Breast epithelium (tissue), 4 donors: ENCODE results near the gene DNAJA3. TPM values are rescaled to one million over a fixed set of nuclear protein-coding genes. Genes with fewer than 3 reads are reported as not detected.

Experiments used
- DNase-seq, 2 donors: peaks; one replicate each; pipeline ENCODE4 v3.0.0-alpha.2; 2019; ENCODE audit warnings: low spot score in 2 of 2
- H3K27ac ChIP-seq, 2 donors: fragments of 200-600 bp; sonication (generic) in 1 of 2; one replicate each; pipeline ENCODE4 v1.5.1; 2016 to 2019; ENCODE audit warnings: mild to moderate bottlenecking in 1 of 2
- H3K27me3 ChIP-seq, 2 donors: fragments of 200-600 bp; sonication (generic) in 1 of 2; one replicate each; pipeline versions ENCODE4 v1.5.1 to v1.6.0; 2017 to 2019; ENCODE audit warnings: control low read depth in 1 of 2, mild to moderate bottlenecking in 1 of 2
- H3K36me3 ChIP-seq: fragments of 200-600 bp; one replicate; pipeline ENCODE4 v1.5.1; 2019
- H3K4me1 ChIP-seq, 2 donors: fragments of 200-600 bp; sonication (generic); one replicate each; pipeline ENCODE4 v1.5.1; 2016 to 2019; ENCODE audit warnings: control low read depth in 1 of 2
- H3K4me3 ChIP-seq, 3 donors: fragments of 200-600 bp; sonication (generic); 1 replicate in 2 of 3; 2 replicates in 1 of 3; pipeline ENCODE4 v1.5.1; 2016 to 2019; ENCODE audit warnings: mild to moderate bottlenecking in 3 of 3, moderate library complexity in 2 of 3
- H3K9me3 ChIP-seq, 2 donors: fragments of 200-600 bp; sonication (generic) in 1 of 2; one replicate each; pipeline ENCODE4 v1.5.1; 2016 to 2019; ENCODE audit warnings: control low read depth in 1 of 2
- CTCF ChIP-seq, 3 donors: fragments of 450-650 bp; IDR thresholded peaks; one replicate each; pipeline ENCODE4 v1.5.1; 2016 to 2017; ENCODE audit warnings: antibody characterized with exemption in 3 of 3, mild to moderate bottlenecking in 3 of 3, moderate library complexity in 3 of 3
- POLR2A ChIP-seq: fragments of 450-650 bp; IDR thresholded peaks from one replicate; pipeline ENCODE4 v1.6.1; 2016; ENCODE audit warnings: antibody characterized with exemption, mild to moderate bottlenecking, moderate library complexity
- POLR2AphosphoS5 ChIP-seq, 3 donors: sonication (generic); formaldehyde crosslinking; IDR thresholded peaks; one replicate each; pipeline ENCODE4 v1.6.1; 2017; ENCODE audit warnings: antibody characterized with exemption in 3 of 3
- intact Hi-C: fragments of 100-400 bp; cut with DNase I; formaldehyde crosslinking; loops from one replicate; pipeline ENCODE4 v1.15.1; 2023; ENCODE audit warnings: low total_unique reads
- total RNA-seq, 3 donors: library from RNA; depleted of rRNA; stranded (reverse); fragments of >200 nt; gene quantifications; one replicate each; pipeline ENCODE4 v1.1.0, GENCODE V29; 2016

Gene DNAJA3
- total RNA-seq, 3 donors from 2014 or later, result 32.6 to 54.2 (median 45.9) TPM

- no peaks in the 10 kb centered on the region for H3K9me3 ChIP-seq
- TF ChIP-seq CTCF (IDR thresholded peaks at IDR 0.05), result no peak
- no peak for TF ChIP-seq POLR2A
- TF ChIP-seq POLR2AphosphoS5 (IDR thresholded peaks at IDR 0.05), result no peak
- H3K27me3 ChIP-seq, result no peaks in the 10 kb centered on the region
- DNase-seq, result no peak
- H3K4me1 ChIP-seq, result peaks cover 0 to 4% of the 10 kb centered on the region in 2 donors
- peak overlapping the region; percentile 91 to 97 (median 96) for H3K4me3 ChIP-seq
- H3K36me3 ChIP-seq, result no peaks in the 10 kb centered on the region
- H3K27ac ChIP-seq, result peak overlapping the region; percentile 71 to 78
- intact Hi-C loops, result no loop called here
Measured at GRCh38 chr16:4415538-4416199, 10.0 kb upstream of the DNAJA3 start.

DNA sequence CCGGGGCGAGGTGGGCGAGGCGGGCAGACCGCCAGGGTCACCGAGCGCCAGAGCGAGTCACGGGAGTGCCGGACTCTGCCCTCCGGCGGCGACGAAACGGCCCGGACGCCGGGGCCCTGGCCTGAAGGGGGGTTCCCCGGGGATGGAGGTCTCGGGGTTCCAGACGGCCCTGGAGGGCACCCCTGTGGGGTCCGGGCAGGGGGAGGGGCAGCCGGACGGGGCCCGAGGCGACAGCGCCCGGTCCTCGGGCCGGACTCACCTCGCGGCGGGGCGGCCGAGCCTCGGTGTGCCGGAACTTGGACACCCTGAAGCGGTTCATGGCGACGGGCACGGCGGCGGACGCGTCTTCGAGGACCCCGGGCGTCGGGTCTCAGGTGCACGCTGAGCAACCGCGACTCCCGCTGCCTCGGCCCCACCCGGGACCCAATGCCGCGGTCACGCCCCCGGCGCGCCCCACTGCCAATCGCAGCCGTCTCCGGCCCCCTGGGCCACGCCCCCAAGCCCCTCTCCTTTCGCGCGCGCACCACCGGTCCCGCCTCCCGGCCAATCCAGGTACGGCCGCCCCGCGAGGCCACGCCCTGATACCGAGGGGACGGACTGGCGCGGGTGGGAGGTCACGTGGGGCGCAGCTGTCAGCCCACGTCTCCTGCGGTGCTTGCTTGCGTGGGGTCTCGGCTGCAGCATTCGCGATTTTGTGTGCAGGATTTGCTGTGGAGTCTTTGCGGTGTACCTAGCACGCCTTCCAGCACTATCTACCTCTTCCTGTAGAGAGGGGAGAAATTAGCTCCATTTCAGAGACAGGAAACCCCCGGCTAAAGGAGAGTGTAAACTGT lies 9.3 kb upstream of the DNAJA3 start, which contains the start of gene CORO7:
TSS of gene CORO7 (minus strand) at position 397 of the 833 bp plus-strand sequence. CDS start at position 319, 78 bp downstream.
- Histone ChIP-seq H3K36me3 (no peaks in the 10 kb centered on the region), H3K4me1 (no peaks in the 10 kb centered on the region), H3K9me3 (no peaks in the 10 kb centered on the region), H3K27me3 (no peaks in the 10 kb centered on the region), H3K27ac (peak within 1 kb of the TSS; percentile 71 to 78), H3K4me3 (peak within 1 kb of the TSS; percentile 91 to 97 (median 96))
- intact Hi-C loops, result no loop called here
- peak; percentile 18 to 40 (median 30) for TF ChIP-seq POLR2AphosphoS5 (IDR thresholded peaks at IDR 0.05)
- peak in 1 of 3 donors; percentile 47 for TF ChIP-seq CTCF (IDR thresholded peaks at IDR 0.05)
- no peak for TF ChIP-seq POLR2A
- peak; percentile 94 for DNase-seq

DNA sequence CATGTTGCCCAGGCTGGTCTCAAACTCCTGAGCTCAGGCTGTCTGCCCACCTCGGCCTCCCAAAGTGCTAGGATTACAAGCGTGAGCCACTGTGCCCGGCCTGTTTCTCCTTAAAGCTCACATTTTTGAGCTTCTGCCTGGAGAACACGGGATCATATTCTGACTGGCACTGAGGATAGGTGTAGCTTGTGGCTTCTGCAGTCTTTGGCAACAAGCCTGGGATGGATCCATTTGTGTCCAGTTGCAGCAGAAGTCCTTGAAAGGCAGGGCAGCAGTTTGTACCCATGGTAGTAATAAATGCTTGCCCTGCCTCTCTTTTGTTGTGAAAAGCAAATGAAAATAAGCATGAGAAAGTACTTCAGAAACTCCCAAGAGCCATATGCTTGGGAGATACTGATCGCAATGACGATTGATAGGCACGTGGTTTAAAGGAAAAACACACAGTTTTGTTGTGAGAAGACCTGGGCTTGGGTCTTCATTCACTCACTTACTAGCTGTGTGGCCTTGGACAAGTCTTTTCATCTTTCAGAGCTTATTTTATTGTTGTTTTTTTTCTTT lies 6.2 kb upstream of the DNAJA3 start:
- peaks cover 0 to under 1% of the 10 kb centered on the region in 2 donors for H3K4me1 ChIP-seq
- TF ChIP-seq CTCF (IDR thresholded peaks at IDR 0.05) (no peak), POLR2AphosphoS5 (IDR thresholded peaks at IDR 0.05) (no peak), POLR2A (no peak)
- no peaks in the 10 kb centered on the region for H3K36me3 ChIP-seq
- intact Hi-C loops, result no loop called here
- H3K4me3 ChIP-seq, result no peak overlapping the region
- no peak for DNase-seq
- H3K27ac ChIP-seq, result no peak overlapping the region
- H3K9me3 ChIP-seq, result no peaks in the 10 kb centered on the region
- no peaks in the 10 kb centered on the region for H3K27me3 ChIP-seq

GRCh38 chr16:4420505-4421105 lies 5.1 kb upstream of the DNAJA3 start:
- TF ChIP-seq POLR2AphosphoS5 (IDR thresholded peaks at IDR 0.05) (no peak), CTCF (IDR thresholded peaks at IDR 0.05) (no peak), POLR2A (no peak)
- Histone ChIP-seq H3K4me1 (peaks cover 0 to 5% of the 10 kb centered on the region in 2 donors), H3K27ac (no peak overlapping the region), H3K4me3 (no peak overlapping the region), H3K9me3 (no peaks in the 10 kb centered on the region), H3K27me3 (no peaks in the 10 kb centered on the region), H3K36me3 (no peaks in the 10 kb centered on the region)
- intact Hi-C loops, result no loop called here
- DNase-seq, result no peak
